Epithelial cell of esophagus (primary cell): ENCODE results near the gene ADARB2.

Experiments used
- DNase-seq: peaks from one replicate; pipeline ENCODE4 v3.0.0; 2010; ENCODE audit warnings: low read depth
- H3K4me3 ChIP-seq: 2 replicates; pipeline ENCODE4 v1.5.1; 2011; ENCODE audit warnings: mild to moderate bottlenecking, low read length, control low read depth
- CTCF ChIP-seq: IDR thresholded peaks from 2 replicates; pipeline ENCODE4 v1.5.1; 2011; ENCODE audit warnings: low read depth, mild to moderate bottlenecking, low read length, control low read depth, inconsistent platforms; ENCODE audit not compliant: insufficient read depth; ENCODE audit errors: missing control alignments

Gene ADARB2

GRCh38 chr10:1426786-1427185, 310.5 kb downstream of the ADARB2 start:
- DNase-seq = no peak
- no peak overlapping the region for H3K4me3 ChIP-seq
- TF ChIP-seq CTCF = no peak

- no peak for TF ChIP-seq CTCF
- no peak overlapping the region for H3K4me3 ChIP-seq
- no peak for DNase-seq
Measured at GRCh38 chr10:1425879-1426278, 311.4 kb downstream of the ADARB2 start.

- no peak for DNase-seq
- TF ChIP-seq CTCF = no peak
- H3K4me3 ChIP-seq = no peak overlapping the region
Measured at GRCh38 chr10:1424648-1425047, 312.7 kb downstream of the ADARB2 start.

- no peak for DNase-seq
- no peak overlapping the region for H3K4me3 ChIP-seq
- TF ChIP-seq CTCF = no peak
Measured at GRCh38 chr10:1423676-1424253, 313.6 kb downstream of the ADARB2 start.

DNA sequence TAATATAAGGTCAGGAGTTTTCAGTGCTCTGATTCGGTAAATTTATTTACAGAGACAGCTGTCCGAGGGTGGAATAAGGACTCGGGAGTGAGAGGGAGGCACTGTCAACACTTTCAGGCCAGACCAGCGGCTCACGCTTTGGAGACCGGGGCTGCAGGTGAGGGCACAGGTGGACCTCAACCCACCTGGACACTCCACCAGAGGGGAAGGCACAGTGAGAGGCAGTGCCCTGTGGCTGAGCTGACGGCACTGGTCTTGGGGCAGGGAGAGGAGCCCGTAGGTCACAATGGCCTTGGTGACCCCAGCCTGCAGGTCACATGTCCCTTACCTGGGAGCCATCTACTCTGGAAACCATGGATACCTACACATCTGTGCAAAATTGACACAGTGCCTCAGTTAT, 315.1 kb downstream of the ADARB2 start:
- no peak for DNase-seq

GRCh38 chr10:1420661-1421362, 316.5 kb downstream of the ADARB2 start:
- no peak overlapping the region for H3K4me3 ChIP-seq
- DNase-seq = peak; percentile 35
- peak; percentile 51 for TF ChIP-seq CTCF

More for the DNA sequence above, 315.1 kb downstream of the ADARB2 start:
- no peak for TF ChIP-seq CTCF
- no peak overlapping the region for H3K4me3 ChIP-seq

DNA sequence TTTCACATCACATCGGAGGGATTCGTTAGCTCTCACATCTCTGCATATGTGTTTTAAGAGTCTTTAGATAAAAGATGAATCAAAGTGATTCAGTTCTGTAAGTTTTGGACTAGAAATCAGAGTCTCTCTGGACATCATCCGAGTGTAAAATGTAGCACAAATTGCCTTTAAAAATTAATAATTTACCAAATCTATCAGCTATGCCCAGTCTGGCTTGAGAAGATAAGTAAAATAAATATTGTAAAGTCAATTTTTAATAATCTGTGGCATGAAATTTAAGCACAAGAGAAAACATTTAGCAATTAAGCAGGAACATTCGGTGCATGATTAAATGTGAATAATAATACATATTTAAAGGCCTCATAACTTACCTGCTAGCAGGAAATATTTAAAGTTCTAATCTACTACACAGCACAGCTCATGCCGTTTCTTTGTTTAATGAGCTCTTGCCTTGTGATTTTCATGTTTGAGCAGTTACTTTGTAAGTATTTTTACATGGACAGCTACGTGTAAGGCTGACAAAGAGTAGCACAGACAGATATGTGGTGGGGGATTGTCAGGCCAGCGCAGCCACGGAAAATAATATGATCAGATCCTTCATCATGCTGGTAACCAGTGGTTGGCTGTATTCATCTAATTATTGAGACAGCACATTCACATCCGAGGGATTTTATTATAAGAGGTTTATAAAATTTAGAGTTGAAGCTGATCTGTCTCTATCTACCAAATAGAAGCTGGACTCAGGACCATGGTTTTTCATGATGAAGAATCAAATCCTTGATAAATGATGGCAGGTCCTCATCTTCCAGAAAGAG, 317.3 kb downstream of the ADARB2 start:
- TF ChIP-seq CTCF = no peak
- no peak overlapping the region for H3K4me3 ChIP-seq
- DNase-seq = no peak
